GM21786 (cell line): ENCODE results near the gene IL2RA.
"Not testable (repeated sequence)": the region's sequence is repeated elsewhere in the genome, so short reads cannot be mapped to it uniquely, and the experiment has no call there.

Experiments
- ATAC-seq: cut with Tn5 transposase; IDR thresholded peaks from one replicate; pipeline ENCODE4 v1.9.1; 2021; ENCODE audit not compliant: unreplicated experiment

The IL2RA gene

GRCh38 chr10:6043377-6043776, 18.8 kb downstream of the IL2RA start:
- ATAC-seq: not testable (repeated sequence)

GRCh38 chr10:6040205-6040604, 22.0 kb downstream of the IL2RA start:
- no peak for ATAC-seq

GRCh38 chr10:6039711-6040110, 22.5 kb downstream of the IL2RA start:
- ATAC-seq: no peak

GRCh38 chr10:6038071-6038631, 24.0 kb downstream of the IL2RA start:
- ATAC-seq: no peak

- no peak for ATAC-seq
Observed at GRCh38 chr10:6037422-6037821, 24.7 kb downstream of the IL2RA start.

- ATAC-seq: no peak
Observed at GRCh38 chr10:6036861-6037321, 25.3 kb downstream of the IL2RA start.

DNA sequence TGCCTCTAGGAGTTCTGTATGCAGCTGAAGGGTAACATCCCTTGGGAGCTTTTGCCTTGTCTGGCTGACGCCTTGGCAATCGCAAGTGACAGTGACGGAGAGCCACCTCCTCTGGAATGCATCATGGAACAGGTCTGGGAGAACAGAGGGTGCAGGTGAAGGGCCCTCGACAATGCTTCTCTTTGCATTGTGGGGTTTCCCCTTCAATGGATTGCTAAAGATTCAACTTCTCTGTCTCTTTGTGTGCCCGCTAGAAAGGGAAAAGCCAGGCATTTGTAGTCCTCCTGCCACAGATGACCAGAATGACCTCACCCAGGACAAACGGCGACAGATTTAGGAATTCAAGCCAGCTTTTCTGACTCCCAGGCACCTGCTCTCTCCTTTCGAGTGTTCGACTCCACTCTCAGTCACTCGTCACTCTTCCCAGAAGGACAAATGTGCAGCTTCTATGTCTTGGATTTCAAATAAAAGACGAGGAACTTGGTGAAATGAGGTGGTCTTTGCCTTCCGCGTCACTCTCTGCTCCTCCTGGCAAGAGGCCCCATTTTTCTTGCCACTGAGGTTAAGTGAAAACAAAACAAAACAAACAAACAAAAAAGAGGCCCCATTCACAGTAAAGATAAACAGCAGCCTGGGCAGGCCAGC, 26.1 kb downstream of the IL2RA start:
- no peak for ATAC-seq

- ATAC-seq: no peak
Observed at GRCh38 chr10:6035101-6035834, 26.9 kb downstream of the IL2RA start.

DNA sequence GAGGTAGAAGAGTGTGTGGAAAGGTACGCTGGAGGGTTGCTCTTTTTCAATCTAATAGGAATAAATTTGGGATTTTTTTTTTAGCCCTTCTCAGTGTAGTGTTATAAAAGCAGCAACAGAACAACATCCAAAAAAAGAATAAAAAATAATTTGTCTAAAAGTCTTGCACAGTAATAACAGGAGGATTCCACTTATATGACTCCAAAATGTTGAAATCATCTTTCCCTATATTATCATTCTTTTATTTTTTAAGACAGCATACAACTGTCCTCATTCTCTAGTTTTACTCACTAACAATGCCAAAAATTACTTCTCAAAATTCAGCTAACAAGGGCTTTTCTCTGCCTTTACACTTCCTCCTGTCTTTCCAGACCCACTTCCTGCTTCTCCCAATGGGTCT, 27.8 kb downstream of the IL2RA start:
- ATAC-seq: no peak

- ATAC-seq: no peak
Observed at GRCh38 chr10:6033954-6034353, 28.2 kb downstream of the IL2RA start.

DNA sequence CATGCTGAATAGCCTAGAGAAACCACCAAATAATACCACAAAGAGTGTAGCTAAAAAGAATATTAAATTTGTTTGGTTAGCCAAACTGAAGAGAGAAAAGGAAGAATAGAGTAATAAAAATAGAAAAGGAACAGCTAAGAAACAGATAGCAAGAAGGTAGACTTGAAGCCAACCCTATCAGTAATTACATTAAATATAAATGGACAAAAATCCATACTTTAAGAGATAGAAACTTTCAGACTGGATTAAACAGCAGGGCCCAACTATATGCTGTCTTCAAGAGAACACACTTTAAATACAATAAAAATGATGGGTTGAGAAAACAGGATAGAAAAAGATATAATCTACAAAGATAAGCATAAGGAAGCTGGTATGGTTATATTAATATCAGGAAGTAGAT, 31.2 kb downstream of the IL2RA start:
- no peak for ATAC-seq

DNA sequence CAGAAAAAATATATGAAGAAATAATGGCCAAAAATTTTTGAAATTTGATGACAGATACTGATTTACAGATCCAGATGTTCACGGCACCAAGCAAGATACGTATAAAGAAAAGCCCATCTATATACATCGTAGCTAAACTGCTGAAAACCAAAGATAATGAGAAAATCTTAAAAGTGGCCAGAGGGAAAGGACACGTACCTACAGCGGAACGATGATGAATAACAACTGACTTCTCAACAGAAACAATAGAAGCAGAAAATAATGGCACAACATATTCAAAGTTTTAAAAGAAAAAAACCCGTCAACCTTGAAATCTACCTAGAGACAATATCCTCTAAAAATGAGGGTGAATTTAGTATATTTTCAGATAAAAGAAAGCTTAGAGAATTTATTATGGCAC, 31.9 kb downstream of the IL2RA start:
- ATAC-seq: no peak

- ATAC-seq: no peak
Observed at GRCh38 chr10:6027929-6028328, 34.2 kb downstream of the IL2RA start.

- ATAC-seq: no peak
Observed at GRCh38 chr10:6025683-6026255, 36.4 kb downstream of the IL2RA start.

DNA sequence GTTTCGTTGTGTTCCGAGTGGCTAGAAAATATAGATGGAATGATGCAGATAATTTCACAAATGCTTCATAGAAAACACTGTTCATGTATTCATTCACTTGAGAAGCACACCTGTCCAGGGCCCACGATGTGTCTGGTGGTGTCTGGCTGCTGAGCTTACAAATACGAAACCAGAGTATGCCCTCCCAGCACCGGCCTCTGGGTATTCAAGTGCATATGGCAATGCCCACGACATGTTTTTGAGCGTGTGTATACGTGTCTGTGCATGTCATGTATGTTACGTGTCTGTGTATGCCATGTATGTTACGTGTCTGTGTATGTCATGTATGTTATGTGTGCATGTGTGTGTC, 37.9 kb downstream of the IL2RA start:
- ATAC-seq: no peak

GRCh38 chr10:6023661-6024333, 38.4 kb downstream of the IL2RA start:
- ATAC-seq: no peak

DNA sequence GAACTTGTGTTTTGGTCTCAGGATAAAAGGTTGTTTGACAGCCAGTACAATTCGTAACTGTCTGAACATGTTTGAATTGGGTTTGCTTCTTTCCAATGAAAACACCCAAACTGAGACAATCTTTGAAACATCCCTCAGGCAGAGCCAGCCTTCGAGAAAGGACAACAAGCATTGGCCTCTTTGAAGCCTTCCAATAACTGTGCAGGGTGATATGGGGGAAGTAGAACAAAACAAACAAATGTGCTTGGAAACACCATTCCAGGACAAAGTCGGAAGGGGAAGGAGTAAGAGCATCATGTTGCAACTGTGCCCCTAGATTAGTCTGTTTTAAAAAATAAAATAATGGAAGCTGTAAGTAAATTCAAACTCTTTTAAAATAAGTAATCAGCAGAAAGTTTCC, 39.5 kb downstream of the IL2RA start:
- no peak for ATAC-seq

GRCh38 chr10:6020826-6021225, 41.3 kb downstream of the IL2RA start:
- no peak for ATAC-seq

DNA sequence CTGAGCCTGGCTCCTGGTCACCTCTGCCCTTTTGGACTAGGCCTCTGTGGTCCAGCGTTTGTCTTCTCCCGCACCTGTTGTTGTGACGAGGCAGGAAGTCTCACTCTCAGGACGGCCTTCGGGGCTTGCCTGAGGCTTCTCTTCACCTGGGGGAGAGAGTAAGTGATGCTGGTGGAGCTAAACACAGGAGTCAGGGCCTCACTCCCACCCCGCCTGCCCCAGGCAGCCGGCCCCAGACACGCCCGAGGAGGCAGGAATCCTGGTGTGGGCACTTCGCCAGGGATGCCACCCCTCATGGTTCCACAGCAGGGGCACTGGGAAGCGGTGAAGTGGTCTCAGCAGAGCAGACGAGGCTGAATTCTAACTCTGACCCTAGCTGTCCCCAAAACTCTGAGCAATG, 42.4 kb downstream of the IL2RA start:
- ATAC-seq: no peak

- no peak for ATAC-seq
Observed at GRCh38 chr10:6019010-6019782, 43.0 kb downstream of the IL2RA start.

- ATAC-seq: no peak
Observed at GRCh38 chr10:6018422-6018821, 43.7 kb downstream of the IL2RA start.
